DMS153 treated with DMSO at 0.1 percent for 48 hours (cell line): ENCODE measurements around the gene ZNF512B.

Experiments
- DNase-seq: peaks from one replicate; lab custom pipeline; 2025; ENCODE audit not compliant: unreplicated experiment; lab: John Stamatoyannopoulos, UW

Gene ZNF512B

GRCh38 chr20:63951398-63952209 lies 18.1 kb downstream of the ZNF512B start:
- DNase-seq: no peak

GRCh38 chr20:63950701-63951397 lies 18.9 kb downstream of the ZNF512B start:
- no peak for DNase-seq

- peak; percentile 52 for DNase-seq
These were observed 21.9 kb downstream of the ZNF512B start for GRCh38 chr20:63947638-63948456.

- no peak for DNase-seq
These were observed 22.6 kb downstream of the ZNF512B start for GRCh38 chr20:63946986-63947637.

- DNase-seq: no peak
These were observed 23.5 kb downstream of the ZNF512B start for GRCh38 chr20:63945921-63946920.

GRCh38 chr20:63945031-63945658 lies 24.6 kb downstream of the ZNF512B start:
- no peak for DNase-seq

GRCh38 chr20:63944078-63944941 lies 25.4 kb downstream of the ZNF512B start:
- no peak for DNase-seq

- DNase-seq: no peak
These were observed 26.0 kb downstream of the ZNF512B start for GRCh38 chr20:63943808-63944077.

GRCh38 chr20:63942969-63943807 lies 26.5 kb downstream of the ZNF512B start:
- DNase-seq: no peak

GRCh38 chr20:63942250-63942951 lies 27.3 kb downstream of the ZNF512B start:
- no peak for DNase-seq

- no peak for DNase-seq
These were observed 28.2 kb downstream of the ZNF512B start for GRCh38 chr20:63941282-63942081.

- no peak for DNase-seq
These were observed 29.1 kb downstream of the ZNF512B start for GRCh38 chr20:63940472-63941266.

- no peak for DNase-seq
These were observed 29.7 kb downstream of the ZNF512B start for GRCh38 chr20:63940071-63940471.

- no peak for DNase-seq
These were observed 30.4 kb downstream of the ZNF512B start for GRCh38 chr20:63939061-63939935.

- no peak for DNase-seq
These were observed 32.1 kb downstream of the ZNF512B start for GRCh38 chr20:63937596-63937995.
